Upper lobe of left lung (tissue), 6 donors: ENCODE results near the gene EEPD1. TPM values are rescaled to one million over a fixed set of nuclear protein-coding genes. Genes with fewer than 3 reads are reported as not detected.
"Not testable (repeated sequence)": the region's sequence is repeated elsewhere in the genome, so short reads cannot be mapped to it uniquely, and the experiment has no call there.

ENCODE experiments used
- ATAC-seq, 2 donors: fragments of 200-7000 bp; cut with Tn5 transposase; one replicate each; pipeline ENCODE4 v1.9.1; 2022; ENCODE audit warnings: mild to moderate bottlenecking in 2 of 2, moderate library complexity in 2 of 2; ENCODE audit not compliant: low FRiP score in 2 of 2
- DNase-seq, 2 donors: peaks; one replicate each; pipeline ENCODE4 v3.0.0-alpha.2; 2019 to 2020
- H3K27ac ChIP-seq, 4 donors: fragments of 200-600 bp; sonication (generic); one replicate each; pipeline ENCODE4 v1.5.1; 2016 to 2019
- H3K27me3 ChIP-seq, 4 donors: fragments of 200-600 bp; sonication (generic); one replicate each; pipeline ENCODE4 v1.5.1; 2017 to 2019
- H3K36me3 ChIP-seq, 4 donors: fragments of 200-600 bp; sonication (generic); one replicate each; pipeline ENCODE4 v1.5.1; 2016 to 2019
- H3K4me1 ChIP-seq, 4 donors: fragments of 200-600 bp; sonication (generic); one replicate each; pipeline ENCODE4 v1.5.1; 2018 to 2019
- H3K4me3 ChIP-seq, 4 donors: fragments of 200-600 bp; sonication (generic); one replicate each; pipeline ENCODE4 v1.5.1; 2017 to 2019; ENCODE audit warnings: mild to moderate bottlenecking in 2 of 4, moderate library complexity in 1 of 4
- H3K9me3 ChIP-seq, 4 donors: fragments of 200-600 bp; sonication (generic); one replicate each; pipeline ENCODE4 v1.5.1; 2018 to 2019
- EP300 ChIP-seq, 4 donors: sonication (generic); formaldehyde crosslinking; IDR thresholded peaks; one replicate each; pipeline ENCODE4 v1.5.1; 2017; ENCODE audit warnings: antibody characterized with exemption in 4 of 4, control low read depth in 2 of 4
- POLR2A ChIP-seq, 4 donors: fragments of 450-650 bp; IDR thresholded peaks; one replicate each; pipeline ENCODE4 v1.5.1; 2016 to 2017; ENCODE audit warnings: antibody characterized with exemption in 4 of 4, mild to moderate bottlenecking in 2 of 4
- POLR2AphosphoS5 ChIP-seq, 2 donors: sonication (generic); formaldehyde crosslinking; IDR thresholded peaks; one replicate each; pipeline ENCODE4 v1.5.1; 2017; ENCODE audit warnings: antibody characterized with exemption in 2 of 2
- WGBS, 2 donors: methylation state at CpG; one replicate each; pipeline ENCODE4 v1.1.5; 2017 to 2018; 5-methylcytosine and 5-hydroxymethylcytosine counted together
- total RNA-seq, 6 donors: library from RNA; depleted of rRNA in 4 of 6; stranded (reverse); fragments of >200 nt in 4 of 6; gene quantifications; one replicate each; pipeline versions ENCODE4 v1.1.0 to v1.2.1, GENCODE V29; 2016 to 2021
- TF ChIP-seq, protein P1 (sequence below), 6 experiments: fragments of 450-650 bp in 4 of 6; fragments of 200-600 bp in 2 of 6; sonication (generic) in 2 of 6; IDR thresholded peaks; one replicate each; pipeline ENCODE4 v1.5.1; 2016 to 2019; ENCODE audit warnings: antibody characterized with exemption in 6 of 6
- donor health status: DM: no; HTN: no; CAD: no; lungs with moderate emphysema.
- donor health status: DM: no; HTN: yes; CAD: no; lungs with severe emphysema.

EEPD1 gene
- total RNA-seq, 6 donors from 2014 or later = 5.9 to 25.1 (median 11.2) TPM

GRCh38 chr7:36231406-36231805 lies 78.4 kb downstream of the EEPD1 start:
- Histone ChIP-seq H3K9me3 (no peaks in the 10 kb centered on the region), H3K27me3 (no peaks in the 10 kb centered on the region), H3K27ac (no peak overlapping the region), H3K36me3 (no peaks in the 10 kb centered on the region), H3K4me1 (peaks cover 0 to 9% (median 3%) of the 10 kb centered on the region in 4 donors), H3K4me3 (no peak overlapping the region)
- TF ChIP-seq POLR2AphosphoS5 (IDR thresholded peaks at IDR 0.05) (no peak), POLR2A (IDR thresholded peaks at IDR 0.05) (no peak), EP300 (IDR thresholded peaks at IDR 0.05) (no peak)
- TF ChIP-seq, protein P1, sequence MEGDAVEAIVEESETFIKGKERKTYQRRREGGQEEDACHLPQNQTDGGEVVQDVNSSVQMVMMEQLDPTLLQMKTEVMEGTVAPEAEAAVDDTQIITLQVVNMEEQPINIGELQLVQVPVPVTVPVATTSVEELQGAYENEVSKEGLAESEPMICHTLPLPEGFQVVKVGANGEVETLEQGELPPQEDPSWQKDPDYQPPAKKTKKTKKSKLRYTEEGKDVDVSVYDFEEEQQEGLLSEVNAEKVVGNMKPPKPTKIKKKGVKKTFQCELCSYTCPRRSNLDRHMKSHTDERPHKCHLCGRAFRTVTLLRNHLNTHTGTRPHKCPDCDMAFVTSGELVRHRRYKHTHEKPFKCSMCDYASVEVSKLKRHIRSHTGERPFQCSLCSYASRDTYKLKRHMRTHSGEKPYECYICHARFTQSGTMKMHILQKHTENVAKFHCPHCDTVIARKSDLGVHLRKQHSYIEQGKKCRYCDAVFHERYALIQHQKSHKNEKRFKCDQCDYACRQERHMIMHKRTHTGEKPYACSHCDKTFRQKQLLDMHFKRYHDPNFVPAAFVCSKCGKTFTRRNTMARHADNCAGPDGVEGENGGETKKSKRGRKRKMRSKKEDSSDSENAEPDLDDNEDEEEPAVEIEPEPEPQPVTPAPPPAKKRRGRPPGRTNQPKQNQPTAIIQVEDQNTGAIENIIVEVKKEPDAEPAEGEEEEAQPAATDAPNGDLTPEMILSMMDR (IDR thresholded peaks at IDR 0.05) = no peak
- 95% methylated on average over 6 of the region's 6 CpGs for WGBS, 2 donors
- DNase-seq (no peak), ATAC-seq (no peak)

- H3K9me3 ChIP-seq = no peaks in the 10 kb centered on the region
- H3K4me3 ChIP-seq = no peak overlapping the region
- WGBS, 2 donors = 69 to 82% methylated on average over 1 of the region's 1 CpG
- H3K36me3 ChIP-seq = no peaks in the 10 kb centered on the region
- DNase-seq (no peak), ATAC-seq (no peak)
- no peaks in the 10 kb centered on the region for H3K27me3 ChIP-seq
- TF ChIP-seq, protein P1 (IDR thresholded peaks at IDR 0.05) = no peak
- TF ChIP-seq POLR2A (IDR thresholded peaks at IDR 0.05) (no peak), POLR2AphosphoS5 (IDR thresholded peaks at IDR 0.05) (no peak), EP300 (IDR thresholded peaks at IDR 0.05) (no peak)
- H3K27ac ChIP-seq = no peak overlapping the region
- H3K4me1 ChIP-seq = peaks cover 0 to 7% (median 0%) of the 10 kb centered on the region in 4 donors
These were observed 79.5 kb downstream of the EEPD1 start for GRCh38 chr7:36232555-36232954.

- Histone ChIP-seq H3K36me3 (no peaks in the 10 kb centered on the region), H3K4me3 (no peak overlapping the region), H3K27ac (no peak overlapping the region), H3K27me3 (no peaks in the 10 kb centered on the region), H3K4me1 (peaks cover 0 to 7% (median 0%) of the 10 kb centered on the region in 4 donors), H3K9me3 (no peaks in the 10 kb centered on the region)
- no peak for ATAC-seq
- 69 to 80% methylated on average over 3 of the region's 3 CpGs for WGBS, 2 donors
- TF ChIP-seq, protein P1 (IDR thresholded peaks at IDR 0.05) = no peak
- TF ChIP-seq POLR2A (IDR thresholded peaks at IDR 0.05) = no peak
- TF ChIP-seq POLR2AphosphoS5 (IDR thresholded peaks at IDR 0.05) = no peak
- TF ChIP-seq EP300 (IDR thresholded peaks at IDR 0.05) = no peak
- DNase-seq = no peak
These were observed 80.0 kb downstream of the EEPD1 start for GRCh38 chr7:36232971-36233550.

- WGBS, 2 donors = 90 to 95% methylated on average over 37 to 39 of the region's 39 CpGs
- ATAC-seq (no peak), DNase-seq (peak in 1 of 2 donors; percentile 87)
- no peaks in the 10 kb centered on the region for H3K9me3 ChIP-seq
- no peaks in the 10 kb centered on the region for H3K27me3 ChIP-seq
- no peak overlapping the region for H3K27ac ChIP-seq
- no peaks in the 10 kb centered on the region for H3K36me3 ChIP-seq
- TF ChIP-seq, protein P1 (IDR thresholded peaks at IDR 0.05) = no peak
- no peak overlapping the region for H3K4me3 ChIP-seq
- H3K4me1 ChIP-seq = peaks cover 0 to 7% (median 0%) of the 10 kb centered on the region in 4 donors
These were observed 83.0 kb downstream of the EEPD1 start for GRCh38 chr7:36236073-36236472.

- H3K9me3 ChIP-seq = no peaks in the 10 kb centered on the region
- no peaks in the 10 kb centered on the region for H3K36me3 ChIP-seq
- WGBS, 2 donors = 82 to 93% methylated on average over 2 of the region's 2 CpGs
- H3K27me3 ChIP-seq = no peaks in the 10 kb centered on the region
- TF ChIP-seq POLR2A (IDR thresholded peaks at IDR 0.05) (no peak), POLR2AphosphoS5 (IDR thresholded peaks at IDR 0.05) (no peak), EP300 (IDR thresholded peaks at IDR 0.05) (no peak)
- TF ChIP-seq, protein P1 (IDR thresholded peaks at IDR 0.05) = no peak
- no peak overlapping the region for H3K4me3 ChIP-seq
- no peak for DNase-seq
- no peak for ATAC-seq
- H3K27ac ChIP-seq = no peak overlapping the region
- peaks cover 0 to under 1% (median 0%) of the 10 kb centered on the region in 4 donors for H3K4me1 ChIP-seq
These were observed 85.1 kb downstream of the EEPD1 start for GRCh38 chr7:36238138-36238537.

DNA sequence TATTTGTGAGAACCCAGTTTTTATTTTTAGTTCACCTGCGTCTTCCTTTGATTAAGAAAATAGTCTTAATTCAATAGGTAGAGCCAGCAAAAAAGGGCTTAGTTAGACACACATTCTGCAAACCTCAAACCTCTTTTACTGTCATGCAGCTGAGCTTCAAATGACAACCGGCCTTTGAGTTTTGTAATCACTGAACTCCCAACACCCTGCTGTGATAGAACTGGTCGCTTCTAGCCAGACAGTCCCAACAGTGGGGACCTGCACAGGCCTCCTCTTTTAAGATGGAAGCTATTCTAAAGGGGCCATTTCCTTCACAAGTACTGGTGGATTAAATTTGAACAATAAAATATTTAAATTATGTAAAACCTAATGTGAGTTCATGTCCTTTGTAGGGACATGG lies 90.3 kb downstream of the EEPD1 start:
- not testable (repeated sequence) for H3K4me3 ChIP-seq, H3K9me3 ChIP-seq, H3K4me1 ChIP-seq, DNase-seq, H3K27me3 ChIP-seq, ATAC-seq, H3K27ac ChIP-seq, H3K36me3 ChIP-seq
- WGBS, 2 donors = 89 to 91% methylated on average over 3 of the region's 3 CpGs

DNA sequence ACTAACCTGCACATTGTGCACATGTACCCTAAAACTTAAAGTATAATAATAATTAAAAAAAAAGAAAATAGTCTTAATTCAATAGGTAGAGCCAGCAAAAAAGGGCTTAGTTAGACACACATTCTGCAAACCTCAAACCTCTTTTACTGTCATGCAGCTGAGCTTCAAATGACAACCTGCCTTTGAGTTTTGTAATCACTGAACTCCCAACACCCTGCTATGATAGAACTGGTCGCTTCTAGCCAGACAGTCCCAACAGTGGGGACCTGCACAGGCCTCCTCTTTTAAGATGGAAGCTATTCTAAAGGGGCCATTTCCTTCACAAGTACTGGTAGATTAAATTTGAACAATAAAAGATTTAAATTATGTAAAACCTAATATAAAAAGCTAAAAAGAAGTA lies 90.9 kb downstream of the EEPD1 start:
- H3K4me3 ChIP-seq, ATAC-seq, DNase-seq, H3K9me3 ChIP-seq, H3K4me1 ChIP-seq, H3K27ac ChIP-seq, H3K27me3 ChIP-seq, H3K36me3 ChIP-seq: not testable (repeated sequence)
- 96 to 100% methylated on average over 1 of the region's 1 CpG for WGBS, 2 donors
